GM18507 (cell line): ENCODE measurements around the gene PPP4C.
A peak's percentile ranks its signal among the peaks of the same experiment; 100 is the strongest.
"Not testable (repeated sequence)": the region's sequence is repeated elsewhere in the genome, so short reads cannot be mapped to it uniquely, and the experiment has no call there.

Experiments
- DNase-seq: peaks from one replicate; pipeline ENCODE4 v3.0.0; 2011; ENCODE audit warnings: low read depth; ENCODE audit not compliant: insufficient read length; ENCODE audit errors: extremely low spot score
- FAIRE-seq: peaks from 2 replicates; lab custom pipeline; 2011; peaks lifted over from hg19 to GRCh38; lab: Jason Lieb, UNC

The PPP4C gene

DNA sequence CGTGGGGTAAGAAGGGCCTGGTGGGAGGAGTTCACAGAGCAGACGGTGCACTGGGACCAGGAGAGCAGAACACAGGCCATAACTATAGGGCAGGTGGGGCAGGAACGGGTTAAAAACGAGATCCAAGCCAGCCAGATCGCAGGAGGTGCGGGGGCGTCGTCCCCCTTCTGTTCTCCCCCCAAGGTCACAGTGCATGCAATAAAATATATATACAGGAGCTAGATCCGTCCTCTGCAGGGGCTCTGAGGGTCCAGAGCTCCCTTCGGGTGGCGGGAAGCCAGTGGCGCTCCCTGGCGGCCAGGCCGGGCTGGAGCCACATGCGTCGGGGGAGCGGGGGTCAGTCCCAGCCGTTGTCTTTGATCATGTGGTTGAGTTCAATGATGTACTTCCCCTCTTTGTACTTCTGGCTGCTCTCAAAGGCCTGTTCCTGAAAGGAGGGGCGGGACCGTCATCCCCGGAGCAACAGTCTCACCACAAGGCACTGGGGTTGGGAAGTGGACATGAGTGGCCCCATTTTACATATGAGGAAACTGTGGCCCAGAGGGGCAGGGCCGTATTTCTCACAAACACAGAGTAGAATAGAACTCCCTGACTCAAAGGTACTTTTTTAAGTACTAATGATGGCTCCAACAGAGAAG lies 16.7 kb downstream of the PPP4C start:
- peak; percentile 97 for FAIRE-seq
- DNase-seq: peak; percentile 85

DNA sequence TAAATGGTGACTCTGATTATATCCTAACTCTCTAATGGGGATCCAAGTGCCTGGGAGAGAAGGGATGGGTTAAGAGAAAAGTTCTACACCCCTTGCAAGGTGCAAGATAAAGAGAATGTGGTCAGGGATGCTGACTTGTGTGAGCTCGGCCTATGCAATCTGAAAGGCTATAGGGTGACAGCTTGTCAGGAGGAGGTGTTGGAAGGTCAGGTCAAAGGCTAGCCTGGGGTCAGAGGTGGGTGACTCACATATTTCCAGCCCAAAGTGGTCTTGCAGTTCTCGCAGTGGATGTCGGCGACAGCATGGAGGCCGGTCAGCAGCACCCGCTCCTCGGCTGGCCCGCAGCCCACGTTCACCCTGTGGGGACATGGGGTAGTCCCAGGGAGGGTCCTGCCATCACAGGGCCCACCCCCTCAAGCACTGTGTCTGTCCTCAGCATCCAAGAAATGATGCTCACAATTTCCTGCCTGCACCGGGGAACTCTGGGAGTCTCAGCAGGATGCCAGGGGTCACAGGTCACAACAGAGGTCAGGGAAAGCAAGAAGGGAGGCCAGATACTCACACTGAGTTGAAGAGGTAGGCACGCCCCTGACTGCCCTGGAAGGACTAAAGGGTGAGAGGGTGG lies 18.9 kb downstream of the PPP4C start:
- no peak for FAIRE-seq
- no peak for DNase-seq

DNA sequence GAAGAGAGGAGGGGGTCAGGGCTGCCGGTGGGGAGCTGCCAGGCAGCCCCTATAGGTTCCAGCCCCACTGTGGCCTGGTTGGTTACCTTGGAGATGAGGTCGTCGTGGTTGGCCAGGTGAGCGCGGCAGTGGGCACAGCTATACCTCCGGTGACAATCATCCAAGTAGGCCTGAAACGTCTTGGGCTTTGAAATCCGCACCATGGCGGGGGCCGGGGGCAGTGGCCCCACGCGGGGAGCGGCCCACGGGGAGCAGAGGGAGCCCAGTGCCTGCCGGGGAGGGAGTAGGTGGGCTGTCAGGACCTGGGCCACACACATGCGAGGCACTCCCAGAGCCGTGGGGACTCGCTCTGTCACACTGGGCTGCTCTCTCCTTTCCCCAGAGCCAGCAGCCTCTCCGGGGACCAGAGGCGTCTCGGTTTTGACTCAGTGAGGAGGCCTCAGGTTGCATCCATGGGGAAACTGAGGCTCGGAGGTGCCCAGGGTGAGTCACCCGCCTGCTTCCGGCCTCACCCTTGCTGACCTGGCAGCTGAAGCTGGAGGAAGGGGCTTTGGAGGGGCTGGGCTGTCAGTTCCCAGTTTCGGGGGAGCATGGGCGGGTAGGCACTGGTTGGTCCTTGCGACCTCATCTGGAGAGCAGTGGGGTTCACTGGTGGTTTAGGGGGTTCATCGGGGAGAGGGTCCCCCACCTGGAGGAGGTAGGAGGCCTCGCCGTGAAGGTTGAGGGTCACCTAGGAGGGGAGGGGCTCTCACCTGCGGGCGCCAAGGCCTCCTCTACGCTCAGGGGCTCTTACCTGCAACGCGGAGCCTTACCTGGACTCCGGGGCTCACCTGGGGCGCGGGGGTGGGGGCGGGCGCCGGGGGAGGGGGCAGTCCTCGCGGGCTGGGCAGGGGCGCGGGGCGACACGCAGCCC lies 19.6 kb downstream of the PPP4C start:
- no peak for FAIRE-seq
- DNase-seq: no peak

DNA sequence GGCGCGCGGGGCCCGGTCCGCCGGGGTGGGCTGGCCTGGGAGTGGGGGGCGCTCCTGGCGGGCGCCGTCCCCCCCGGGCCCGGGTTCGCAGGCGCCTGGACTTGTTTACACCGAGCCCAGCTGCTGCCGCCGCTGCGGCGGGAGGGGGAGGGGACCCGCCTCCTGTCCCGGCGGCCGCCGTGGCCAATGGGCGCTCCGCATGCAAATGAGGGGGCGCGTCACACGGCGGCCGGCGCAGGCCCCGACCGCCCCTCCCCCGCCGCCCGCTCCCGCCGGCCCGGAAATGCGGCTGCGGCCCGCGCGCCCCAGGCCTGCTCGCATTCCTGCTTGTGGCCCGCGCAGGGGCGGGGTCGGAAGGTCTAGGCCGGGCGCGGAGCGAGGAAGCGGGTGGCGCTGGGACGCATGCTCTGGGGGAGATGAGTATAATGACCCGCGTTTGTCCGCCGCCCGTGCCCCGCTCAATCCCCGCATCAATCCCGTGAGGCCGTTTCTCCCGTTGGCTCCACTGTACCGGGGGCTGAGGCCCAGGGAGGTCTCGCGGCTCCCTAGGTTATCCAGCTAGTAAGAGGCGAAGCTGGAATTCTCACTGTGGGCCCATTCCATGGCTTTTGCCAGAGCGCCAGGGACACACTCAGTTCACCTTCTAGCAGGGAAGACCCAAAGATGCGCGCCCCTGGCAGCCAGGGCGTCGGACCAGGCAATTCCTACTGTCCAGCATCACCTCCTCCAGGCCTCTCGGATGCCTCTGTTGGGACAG lies 20.5 kb downstream of the PPP4C start, which contains the start of gene YPEL3:
Gene YPEL3, minus strand, starts transcription at position 109 of the 757 bp plus-strand sequence. CDS start 731 bp downstream, outside the sequence.
- DNase-seq (peak; percentile 94), FAIRE-seq (no peak)

DNA sequence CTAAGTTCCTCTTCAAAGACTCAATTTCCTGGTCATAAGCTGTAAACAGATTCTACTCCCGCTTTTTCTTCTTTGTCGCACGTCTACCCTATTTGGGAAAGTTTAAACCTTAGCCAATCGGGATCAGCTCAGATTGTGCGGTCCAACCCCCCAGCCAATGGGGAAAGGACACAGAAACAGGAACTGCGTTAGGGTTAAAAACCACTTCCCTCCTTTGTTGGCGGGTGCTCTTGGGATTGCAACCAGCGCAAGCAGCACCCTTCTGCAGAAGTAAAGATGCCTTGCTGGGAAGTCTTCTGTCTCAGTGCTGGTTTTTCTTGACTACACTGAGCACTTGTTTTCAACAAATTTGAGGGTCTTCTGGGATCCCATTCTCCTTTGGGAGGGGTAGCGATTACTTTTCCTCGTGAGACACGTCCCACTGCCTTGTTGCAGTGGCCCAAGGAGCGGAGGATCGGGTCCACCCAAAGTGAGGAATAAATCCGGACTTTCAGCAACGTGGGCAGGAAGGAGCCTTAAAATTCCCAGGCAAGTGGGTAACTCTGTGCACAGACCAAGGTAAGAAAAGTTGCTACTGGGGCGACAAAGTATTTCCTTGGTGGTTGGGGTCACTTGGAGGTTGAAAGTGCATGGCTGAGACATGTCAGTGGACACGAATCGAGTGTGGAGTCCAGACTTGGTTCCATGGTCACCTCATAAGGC lies 21.2 kb downstream of the PPP4C start:
- no peak for DNase-seq
- no peak for FAIRE-seq

DNA sequence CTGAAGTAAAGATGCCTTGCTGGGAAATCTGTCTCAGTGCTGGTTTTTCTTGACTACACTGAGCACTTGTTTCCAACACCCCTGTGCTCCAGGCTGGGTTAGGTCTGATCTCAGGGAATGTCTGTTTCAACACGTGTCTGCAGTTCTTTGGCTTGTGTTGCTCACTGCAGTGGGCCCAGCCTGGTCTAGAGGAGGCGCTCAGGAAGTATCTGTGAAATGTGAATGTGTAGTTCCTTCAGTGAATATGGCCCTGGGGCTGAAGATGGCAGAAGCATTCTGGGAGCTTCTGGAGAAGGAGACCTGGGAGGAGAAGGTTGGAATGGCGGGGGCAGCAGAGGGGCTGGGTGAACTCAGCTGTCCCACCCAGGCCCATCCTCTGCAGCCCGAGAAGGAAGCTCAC lies 28.3 kb downstream of the PPP4C start:
- FAIRE-seq: no peak
- no peak for DNase-seq

DNA sequence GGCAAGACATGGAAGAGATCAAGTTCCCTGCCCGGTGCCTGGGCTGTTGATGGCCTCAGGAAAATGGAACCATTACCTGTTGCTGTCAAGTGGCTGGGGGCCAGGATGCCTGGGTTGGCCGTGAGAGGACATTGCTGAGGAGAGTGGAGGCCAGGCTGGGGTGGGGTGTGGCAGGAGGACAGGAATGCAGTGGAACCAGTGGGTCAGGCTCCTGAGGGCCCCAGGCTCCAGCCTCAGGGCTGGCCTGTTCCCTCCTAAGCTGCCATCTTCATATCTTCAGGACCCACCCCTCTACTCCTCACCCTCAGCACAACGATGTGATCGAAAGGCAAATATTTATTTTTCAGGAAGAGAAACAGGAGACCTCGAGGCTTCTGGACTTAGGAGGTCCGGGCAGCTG lies 28.7 kb downstream of the PPP4C start:
- FAIRE-seq: no peak
- DNase-seq: no peak

DNA sequence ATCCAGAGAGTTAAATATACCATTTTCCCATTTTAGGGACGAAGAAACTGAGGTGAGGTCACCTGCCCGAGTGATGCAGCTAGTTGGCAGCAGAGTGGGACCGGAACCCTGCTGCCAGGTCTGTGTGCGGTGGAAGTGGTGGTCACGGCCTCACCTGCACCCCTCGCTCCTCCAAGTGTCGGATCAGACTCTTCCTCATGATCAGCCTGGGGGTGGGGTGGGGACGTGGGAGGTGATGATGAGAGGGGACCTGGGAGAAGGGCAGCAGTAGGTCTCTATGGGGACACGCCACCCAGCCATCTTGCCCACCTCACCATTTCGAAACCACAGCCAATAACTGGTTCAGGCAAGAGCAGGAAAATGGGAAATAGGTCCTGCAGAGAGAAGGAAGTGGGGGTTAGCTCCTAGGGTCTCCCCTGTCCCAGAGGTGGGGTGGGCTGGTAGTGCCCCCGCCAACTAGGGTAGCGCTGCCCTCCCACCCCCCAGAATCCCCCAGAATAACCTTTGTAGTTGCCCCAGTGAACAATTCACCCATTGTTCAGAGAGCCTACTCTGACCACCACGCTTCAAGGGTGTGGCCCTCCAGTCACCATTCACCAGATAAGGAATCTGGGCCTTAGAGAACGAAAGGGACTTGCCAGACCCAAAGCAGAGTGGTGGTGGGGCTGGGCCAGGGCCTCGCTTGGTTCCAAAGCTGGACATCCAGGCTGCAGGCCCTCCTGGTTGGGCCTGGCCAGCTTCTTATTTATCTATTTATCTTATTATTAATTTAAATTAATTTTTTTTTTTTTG lies 32.5 kb downstream of the PPP4C start:
- DNase-seq (no peak), FAIRE-seq (no peak)

DNA sequence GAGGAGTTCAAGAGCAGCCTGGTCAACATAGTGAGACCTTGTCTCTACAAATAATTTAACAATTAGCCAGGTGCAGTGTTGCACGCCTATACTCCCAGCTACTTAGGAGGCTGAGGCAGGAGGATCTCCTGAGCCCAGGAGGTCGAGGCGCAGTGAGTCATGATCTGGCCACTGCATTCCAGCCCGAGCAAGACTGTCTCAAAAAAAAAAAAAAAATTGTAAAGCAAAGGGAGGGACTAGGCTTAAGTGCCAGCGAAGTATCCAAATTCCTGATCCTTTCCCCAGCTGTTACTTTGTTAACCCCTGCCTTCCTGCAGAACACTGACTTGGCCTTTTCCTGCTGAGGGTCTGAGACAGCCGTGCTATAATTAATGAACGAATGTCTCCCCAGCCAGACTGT lies 34.9 kb downstream of the PPP4C start:
- DNase-seq: no peak
- FAIRE-seq: no peak

DNA sequence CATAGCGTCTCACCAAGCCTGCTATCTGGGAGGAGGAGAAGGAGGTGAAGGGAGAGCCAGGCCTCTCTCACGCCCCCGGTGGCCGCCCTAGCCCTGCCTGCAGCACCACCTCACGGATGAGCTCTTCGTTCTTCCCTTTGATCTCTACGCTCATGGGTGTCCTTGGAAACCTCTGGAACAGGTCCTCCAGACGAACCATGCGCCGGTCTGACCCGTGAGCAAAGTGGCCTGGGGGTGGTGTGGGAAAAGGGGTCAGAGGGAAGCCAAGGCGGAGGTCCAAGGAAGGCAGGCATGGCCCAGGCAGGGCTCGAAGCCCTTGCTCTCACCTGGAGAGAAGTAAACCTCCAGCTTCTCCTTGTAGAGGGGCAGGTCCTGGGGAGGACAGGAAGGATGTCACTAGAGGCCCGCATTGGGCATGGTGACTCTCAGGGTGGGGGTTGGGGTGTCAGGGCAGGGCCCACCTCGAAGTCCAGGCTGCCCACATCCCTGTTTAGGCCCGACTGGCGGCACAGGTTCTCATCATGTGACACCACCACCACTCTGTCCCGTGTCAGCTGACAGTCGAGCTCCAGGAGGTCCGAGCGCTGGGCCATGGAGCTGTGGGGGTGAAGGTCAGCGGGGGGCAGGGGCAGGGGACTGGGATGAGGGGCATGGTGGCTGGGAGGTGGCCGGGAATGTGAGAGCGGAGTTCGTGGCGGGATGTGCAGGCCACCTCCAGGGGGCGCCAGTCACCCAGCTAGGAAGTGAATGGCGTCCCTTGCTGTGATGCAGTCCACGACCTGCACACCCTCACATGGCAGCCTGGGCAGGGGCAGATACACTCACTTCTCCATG lies 36.6 kb downstream of the PPP4C start:
- FAIRE-seq: peak; percentile 57
- DNase-seq: peak; percentile 72

DNA sequence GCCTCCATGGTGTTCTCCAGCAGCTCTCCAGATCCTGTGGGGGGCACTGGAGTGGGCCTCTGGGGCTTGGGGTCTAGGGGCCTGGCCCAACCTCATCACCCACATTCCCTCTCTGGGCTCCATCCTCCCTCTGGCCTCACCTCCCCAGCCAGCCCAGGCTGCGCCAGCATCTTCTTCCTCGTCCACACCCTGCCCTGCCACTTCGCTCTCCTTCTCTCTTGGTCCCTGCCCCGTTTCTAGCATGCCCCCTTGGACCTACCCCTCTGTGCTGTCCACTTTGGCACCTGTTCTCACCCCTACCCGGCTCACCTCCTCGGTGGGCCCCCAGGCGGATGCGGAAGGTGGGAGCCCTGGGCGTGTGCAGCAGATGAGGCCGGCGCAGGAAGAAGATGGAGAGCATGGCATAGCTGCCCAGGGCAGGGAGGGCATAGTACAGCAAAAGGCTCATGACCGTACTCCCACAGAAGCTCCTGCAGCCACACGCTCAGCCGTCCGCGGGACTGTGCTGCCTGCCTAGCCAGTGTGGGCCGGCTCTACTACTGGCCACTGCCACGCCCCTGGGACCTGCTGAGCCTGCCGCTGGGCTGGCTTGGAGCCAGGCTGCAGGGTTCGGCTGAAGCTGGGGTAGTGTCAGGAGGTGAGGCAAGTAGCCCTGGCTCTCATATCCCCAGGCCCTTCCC lies 37.4 kb downstream of the PPP4C start, which contains the start of gene GDPD3:
Gene GDPD3, minus strand, starts transcription at position 507 of the 680 bp plus-strand sequence. Its CDS starts 59 bp downstream, at position 448.
- DNase-seq (no peak), FAIRE-seq (no peak)

DNA sequence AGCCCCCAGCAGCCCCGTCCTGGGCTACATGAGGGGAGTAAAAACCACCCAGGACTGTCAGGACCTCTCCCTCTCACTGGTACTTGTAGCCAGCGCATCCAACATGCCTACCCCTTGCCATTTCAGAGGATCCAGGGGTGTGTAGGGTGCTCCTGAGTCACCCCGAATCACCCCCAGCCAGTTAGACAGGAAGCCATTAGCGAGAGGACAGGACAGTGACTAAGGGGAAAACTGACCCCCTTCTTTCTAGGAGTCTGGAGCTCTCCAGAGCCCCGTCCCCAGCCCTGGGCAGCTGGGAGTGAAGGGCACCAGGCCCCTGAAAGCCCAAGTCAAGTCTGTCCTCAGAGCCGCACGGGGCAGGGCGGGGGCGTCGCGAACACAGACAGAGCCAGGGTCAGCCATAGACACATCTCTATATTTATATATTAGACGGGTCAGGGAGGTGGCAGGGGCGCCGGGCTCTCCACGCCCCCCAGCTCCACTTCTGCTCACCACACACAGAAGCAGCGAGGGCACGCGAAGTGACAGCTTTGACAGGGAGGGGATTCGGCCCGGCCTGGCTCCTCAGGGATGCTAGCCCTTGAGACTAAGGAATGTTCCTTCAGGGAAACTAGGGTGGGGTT lies 38.0 kb downstream of the PPP4C start:
- no peak for DNase-seq
- FAIRE-seq: no peak

DNA sequence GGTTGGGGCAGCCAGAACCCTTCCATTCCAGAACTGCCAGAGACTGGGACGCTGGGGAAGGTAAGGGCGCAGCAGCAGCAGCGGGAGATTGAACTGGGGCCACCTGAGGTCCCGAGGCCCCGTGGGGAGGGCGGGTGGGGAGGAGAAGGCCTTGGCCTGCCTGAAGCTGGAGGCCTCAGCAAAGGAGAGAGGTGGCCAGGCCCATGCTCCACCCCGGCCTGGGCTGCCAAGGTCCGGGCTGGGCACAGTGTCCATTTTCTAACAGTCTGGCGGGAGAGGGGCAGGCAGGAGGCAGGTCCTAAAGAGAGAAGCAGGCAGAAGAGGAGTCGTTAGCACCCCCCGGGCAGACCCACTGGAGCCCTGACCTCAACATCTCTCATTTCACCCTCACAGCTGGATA lies 38.6 kb downstream of the PPP4C start:
- no peak for FAIRE-seq
- DNase-seq: no peak

DNA sequence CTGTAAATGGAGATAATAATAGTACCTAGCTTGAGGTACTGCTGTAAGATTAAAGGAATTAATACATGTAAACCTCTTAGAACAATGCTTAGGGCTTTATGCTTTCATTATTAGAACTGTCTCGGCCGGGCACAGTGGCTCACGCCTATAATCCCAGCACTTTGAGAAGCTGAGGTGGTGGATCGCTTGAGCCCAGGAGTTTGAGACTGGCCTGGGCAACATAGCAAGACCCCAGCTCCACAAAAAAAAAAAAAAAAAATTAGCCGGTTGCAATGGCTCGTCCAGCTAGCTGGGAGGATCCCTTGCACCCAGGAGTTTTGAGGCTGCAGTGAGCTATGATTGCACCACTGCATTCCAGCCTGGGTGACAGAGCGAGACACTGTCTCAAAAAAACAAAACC lies 39.0 kb downstream of the PPP4C start:
- not testable (repeated sequence) for DNase-seq, FAIRE-seq

DNA sequence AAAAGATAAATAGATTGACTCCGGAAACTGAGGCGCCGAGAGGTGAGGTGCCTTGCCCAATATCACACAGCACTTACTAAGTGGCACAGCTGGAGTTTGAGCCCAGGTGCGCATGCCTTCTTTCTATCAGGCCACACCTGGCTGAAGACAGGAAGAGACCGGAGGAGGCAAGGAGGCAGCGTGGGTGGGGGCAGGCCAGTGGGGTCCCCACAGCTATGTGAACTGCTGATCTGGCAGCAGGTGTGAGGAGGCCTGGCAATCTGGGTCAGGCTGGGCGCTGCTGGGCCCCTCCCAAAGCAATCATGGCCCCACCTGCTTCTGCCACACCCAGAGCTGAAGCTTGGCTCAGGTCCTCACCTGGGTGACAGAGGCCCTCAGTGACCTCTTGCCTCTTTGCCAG lies 39.4 kb downstream of the PPP4C start:
- FAIRE-seq: no peak

More for the DNA sequence above, 39.4 kb downstream of the PPP4C start:
- no peak for DNase-seq
